Liver (tissue), 9 donors: ENCODE data around the gene CPNE9. TPM values are rescaled to one million over a fixed set of nuclear protein-coding genes. Genes with fewer than 3 reads are reported as not detected.

Source experiments
- DNase-seq: peaks from one replicate; pipeline ENCODE4 v3.0.0-alpha.2; 2017; ENCODE audit warnings: low spot score
- H3K27ac ChIP-seq, 2 donors: one replicate each; pipeline ENCODE4 v1.7.0; 2013; ENCODE audit warnings: inconsistent platforms in 2 of 2, low read length in 2 of 2, control low read depth in 1 of 2, low read depth in 1 of 2, mild to moderate bottlenecking in 1 of 2
- H3K27me3 ChIP-seq, 4 donors: one replicate each; pipeline versions ENCODE4 v1.6.1 to v1.7.0; 2013; ENCODE audit warnings: low read length in 3 of 4, inconsistent platforms in 1 of 4, mild to moderate bottlenecking in 1 of 4, moderate library complexity in 1 of 4; ENCODE audit not compliant: control insufficient read depth in 4 of 4, insufficient read depth in 4 of 4
- H3K36me3 ChIP-seq, 4 donors: one replicate each; pipeline versions ENCODE4 v1.6.1 to v1.7.0; 2013; ENCODE audit warnings: low read length in 3 of 4, mild to moderate bottlenecking in 3 of 4, low read depth in 1 of 4, moderate library complexity in 1 of 4; ENCODE audit not compliant: control insufficient read depth in 4 of 4, insufficient read depth in 3 of 4
- H3K4me1 ChIP-seq, 4 donors: one replicate each; pipeline versions ENCODE4 v1.6.1 to v1.7.0; 2013; ENCODE audit warnings: low read length in 3 of 4, mild to moderate bottlenecking in 3 of 4, moderate library complexity in 1 of 4; ENCODE audit not compliant: control insufficient read depth in 4 of 4, insufficient read depth in 4 of 4
- H3K4me3 ChIP-seq, 3 donors: one replicate each; pipeline versions ENCODE4 v1.6.1 to v1.7.0; 2013; ENCODE audit warnings: low read length in 3 of 3, control low read depth in 1 of 3, low read depth in 1 of 3, mild to moderate bottlenecking in 1 of 3
- H3K9ac ChIP-seq, 2 donors: one replicate each; pipeline ENCODE4 v1.7.0; 2013; ENCODE audit warnings: low read length in 2 of 2, mild to moderate bottlenecking in 2 of 2, moderate library complexity in 2 of 2, control low read depth in 1 of 2, low read depth in 1 of 2
- H3K9me3 ChIP-seq, 4 donors: one replicate each; pipeline versions ENCODE4 v1.6.1 to v1.7.0; 2013; ENCODE audit warnings: low read length in 3 of 4; ENCODE audit not compliant: control insufficient read depth in 4 of 4
- ATF3 ChIP-seq: IDR thresholded peaks from 2 replicates; pipeline ENCODE4 v1.6.1; 2016; ENCODE audit warnings: antibody characterized with exemption
- CTCF ChIP-seq: fragments of 150-350 bp; IDR thresholded peaks from 2 replicates; pipeline ENCODE4 v1.5.1; 2017; ENCODE audit warnings: improper control_type of control experiment, low read depth, low read length; ENCODE audit not compliant: missing input control
- EGR1 ChIP-seq, 2 donors: IDR thresholded peaks; 2 replicates each; pipeline ENCODE4 v1.6.1; 2016 to 2018; ENCODE audit warnings: antibody characterized with exemption in 2 of 2, low read depth in 2 of 2
- FOXA1 ChIP-seq: IDR thresholded peaks from 2 replicates; pipeline ENCODE4 v1.6.1; 2016; ENCODE audit warnings: antibody characterized with exemption
- GABPA ChIP-seq, 2 donors: IDR thresholded peaks in 1 of 2; conservative IDR thresholded peaks in 1 of 2; 2 replicates each; pipeline ENCODE4 v1.6.1; 2016; ENCODE audit warnings: antibody characterized with exemption in 2 of 2, mild to moderate bottlenecking in 1 of 2, moderate library complexity in 1 of 2
- HNF4A ChIP-seq, 2 donors: conservative IDR thresholded peaks; 2 replicates each; pipeline ENCODE4 v1.6.1; 2016; ENCODE audit warnings: antibody characterized with exemption in 2 of 2, mild to moderate bottlenecking in 2 of 2
- NR2F2 ChIP-seq: IDR thresholded peaks from 2 replicates; pipeline ENCODE4 v1.6.1; 2016; ENCODE audit warnings: antibody characterized with exemption
- RAD21 ChIP-seq, 2 donors: IDR thresholded peaks; 2 replicates each; pipeline ENCODE4 v1.6.1; 2016; ENCODE audit warnings: antibody characterized with exemption in 2 of 2, mild to moderate bottlenecking in 2 of 2
- REST ChIP-seq: IDR thresholded peaks from 2 replicates; pipeline ENCODE4 v1.6.1; 2016; ENCODE audit warnings: antibody characterized with exemption, mild to moderate bottlenecking
- RXRA ChIP-seq, 2 donors: IDR thresholded peaks; 2 replicates each; pipeline ENCODE4 v1.6.1; 2017 to 2018; ENCODE audit warnings: antibody characterized with exemption in 2 of 2, mild to moderate bottlenecking in 1 of 2
- SP1 ChIP-seq: IDR thresholded peaks from 2 replicates; pipeline ENCODE4 v1.6.1; 2018; ENCODE audit warnings: antibody characterized with exemption, mild to moderate bottlenecking
- YY1 ChIP-seq: IDR thresholded peaks from 2 replicates; pipeline ENCODE4 v1.6.1; 2016; ENCODE audit warnings: antibody characterized with exemption, mild to moderate bottlenecking
- ZBTB33 ChIP-seq: IDR thresholded peaks from 2 replicates; pipeline ENCODE4 v1.6.1; 2016; ENCODE audit warnings: antibody characterized with exemption
- WGBS: extraction: QIAGEN DNeasy Blood & Tissue Kit; methylation state at CpG from one replicate; pipeline ENCODE4 v1.1.7; 2013; 5-methylcytosine and 5-hydroxymethylcytosine counted together
- polyA plus RNA-seq, 2 donors: library from polyadenylated mRNA; stranded (reverse) in 1 of 2; unstranded in 1 of 2; fragments of 200-250 nt in 1 of 2; fragments of >200 nt in 1 of 2; fragmentation: Nextera tagmentation in 1 of 2; extraction: Ambion mirVana in 1 of 2; gene quantifications; one replicate each; pipeline versions ENCODE4 v1.2.1 to v1.2.3, GENCODE V29; 2013 to 2015
- total RNA-seq, 2 donors: library from RNA; depleted of rRNA; stranded (reverse); fragments of >200 nt; gene quantifications; one replicate each; pipeline ENCODE4 v1.2.3, GENCODE V29; 2014
- donor health status: healthy.
- donor health status: healthy.
- donor health status: healthy.
- donor health status: healthy.
- donor health status: healthy.

Gene CPNE9
- total and polyA plus RNA-seq, 4 donors: not detected

- TF ChIP-seq EGR1 (IDR thresholded peaks at IDR 0.05; ENCODE audit: low read depth in 2 of 2) (no peak), ATF3 (no peak), FOXA1 (no peak), GABPA (IDR thresholded peaks at IDR 0.05 in 1 of 2, conservative IDR thresholded peaks at IDR 0.05 in 1 of 2) (peak in 1 of 2 donors; percentile 80), YY1 (peak; percentile 72), NR2F2 (peak; percentile 22), SP1 (peak; percentile 72), ZBTB33 (peak; percentile 37), HNF4A (conservative IDR thresholded peaks at IDR 0.05) (peak in 1 of 2 donors; percentile 14), RAD21 (IDR thresholded peaks at IDR 0.05) (peak; percentile 47 to 49), RXRA (IDR thresholded peaks at IDR 0.05) (peak; percentile 22 to 30), REST (peak; percentile 27), CTCF (no peak)
- WGBS: under 1% methylated on average over 88 of the region's 88 CpGs
- H3K27me3 ChIP-seq: no peaks in the 10 kb centered on the region
- peak within 1 kb of the TSS; percentile 93 to 98 for H3K27ac ChIP-seq
- H3K4me3 ChIP-seq: peak within 1 kb of the TSS; percentile 84 to 93 (median 87)
- peaks cover 0 to 12% (median 7%) of the 10 kb centered on the region in 4 donors for H3K36me3 ChIP-seq
- peak within 1 kb of the TSS; percentile 90 to 94 for H3K9ac ChIP-seq
- DNase-seq: peak; percentile 100
- peaks cover 3 to 23% (median 17%) of the 10 kb centered on the region in 4 donors for H3K4me1 ChIP-seq
- no peaks in the 10 kb centered on the region for H3K9me3 ChIP-seq
Observed at GRCh38 chr3:9731206-9732079, 27.8 kb downstream of the CPNE9 start, which contains the start of gene BRPF1. Gene BRPF1, plus strand, starts transcription at chr3:9731735. Its CDS starts 2,406 bp downstream, at chr3:9734141.
